Measurements from ENCODE around the gene ACAP2.

Gene ACAP2

DNA sequence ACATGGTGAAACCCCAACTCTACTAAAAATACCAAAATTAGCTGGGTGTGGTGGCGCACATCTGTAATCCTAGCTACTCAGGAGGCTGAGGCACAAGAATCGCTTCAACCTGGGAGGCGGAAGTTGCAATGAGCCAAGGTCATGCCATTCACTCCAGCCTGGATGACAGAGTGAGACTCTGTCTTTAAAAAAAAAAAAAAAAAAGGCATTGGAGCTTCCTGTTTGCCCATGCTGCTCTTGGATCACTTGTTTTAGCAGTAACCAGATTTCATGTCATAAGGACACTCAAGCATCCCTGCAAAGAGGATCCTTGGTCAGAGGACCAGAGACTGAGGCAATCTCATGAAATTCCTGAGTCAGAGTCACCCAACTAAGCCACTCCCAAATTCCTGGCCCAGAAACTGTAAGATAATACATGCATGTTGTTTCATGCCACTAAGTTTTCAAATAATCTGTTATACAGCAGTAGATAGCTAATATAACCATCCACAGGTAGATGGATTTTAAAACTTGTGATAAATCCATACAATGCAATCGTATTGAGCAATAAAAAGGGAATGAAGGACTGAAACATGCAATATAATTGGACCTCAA, 89.8 kb downstream of the ACAP2 start:
- no peak for TF ChIP-seq CTCF (IDR thresholded peaks at IDR 0.05; ENCODE audit: low read depth, low read length)
- peak; percentile 89 for DNase-seq (ENCODE audit: extremely low read depth, low read depth)

DNA sequence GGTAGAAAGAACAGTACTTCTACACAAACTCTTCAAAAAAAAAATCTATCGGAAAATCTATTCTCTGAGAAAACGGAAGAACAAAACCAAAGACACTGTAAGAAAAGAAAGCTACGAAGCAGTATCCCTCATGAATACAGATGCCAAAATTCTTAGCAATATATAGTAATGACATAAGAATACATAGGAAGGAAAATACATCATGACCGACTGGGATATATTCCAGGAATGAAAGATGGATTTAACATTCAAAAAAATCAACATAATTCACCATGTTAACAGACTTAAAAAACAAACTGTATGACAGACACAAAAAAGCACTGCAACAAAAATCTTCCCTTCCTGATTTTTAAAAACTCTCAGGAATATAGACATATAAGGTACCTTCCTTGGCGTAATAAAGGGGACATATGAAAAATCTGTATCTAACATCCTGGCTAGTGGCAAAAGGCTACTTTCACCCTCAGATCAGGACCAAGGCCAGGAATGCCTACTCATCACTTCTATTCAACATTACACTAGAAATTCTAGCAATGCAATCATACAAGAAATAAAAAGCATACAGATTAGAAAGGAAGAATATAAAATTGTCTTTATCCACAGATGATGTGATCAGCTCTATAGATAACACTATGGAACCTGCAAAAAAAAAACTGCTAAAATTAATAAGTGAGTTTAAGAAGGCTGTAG, 94.2 kb downstream of the ACAP2 start:
- TF ChIP-seq CTCF (IDR thresholded peaks at IDR 0.05; ENCODE audit: low read depth, low read length), result no peak

GRCh38 chr3:195337747-195338146, 105.1 kb downstream of the ACAP2 start:
- no peak for DNase-seq (ENCODE audit: extremely low read depth, low read depth)
- no peak for TF ChIP-seq CTCF (IDR thresholded peaks at IDR 0.05; ENCODE audit: low read depth, low read length)

More for the DNA sequence above, 94.2 kb downstream of the ACAP2 start:
- DNase-seq (ENCODE audit: extremely low read depth, low read depth), result no peak

GRCh38 chr3:195334967-195335366, 107.9 kb downstream of the ACAP2 start:
- no peak for TF ChIP-seq CTCF (IDR thresholded peaks at IDR 0.05; ENCODE audit: low read depth, low read length)
- DNase-seq (ENCODE audit: extremely low read depth, low read depth), result no peak

GRCh38 chr3:195319060-195319459, 123.8 kb downstream of the ACAP2 start:
- TF ChIP-seq CTCF (IDR thresholded peaks at IDR 0.05; ENCODE audit: low read depth, low read length), result no peak
- DNase-seq (ENCODE audit: extremely low read depth, low read depth), result no peak

GRCh38 chr3:195312714-195313113, 130.1 kb downstream of the ACAP2 start:
- no peak for DNase-seq (ENCODE audit: extremely low read depth, low read depth)

More at GRCh38 chr3:195312714-195313113, 130.1 kb downstream of the ACAP2 start:
- TF ChIP-seq CTCF (IDR thresholded peaks at IDR 0.05; ENCODE audit: low read depth, low read length), result no peak

All from AG09319 (cell line).